Activated naive CD8-positive, alpha-beta T cell treated with anti-CD3 and anti-CD28 coated beads, Interleukin-2, amount 50 U/mL, for 24 hours (primary cell): ENCODE data around the gene CCNG1.

Experiments used
- ATAC-seq: fragments of 150-1000 bp; cut with Tn5 transposase; one replicate; pipeline ENCODE4 v1.10.0; 2021
- DNase-seq: peaks from one replicate; pipeline ENCODE4 v3.0.0; 2021
- H3K27ac Mint-ChIP-seq: one replicate; pipeline ENCODE4 v1.8.0; 2021; ENCODE audit warnings: mild to moderate bottlenecking, mixed read lengths
- H3K27me3 Mint-ChIP-seq: one replicate; pipeline ENCODE4 v1.8.0; 2021; ENCODE audit warnings: mixed read lengths
- H3K36me3 Mint-ChIP-seq: one replicate; pipeline ENCODE4 v1.8.0; 2021; ENCODE audit warnings: low read depth, mixed read lengths
- H3K4me1 Mint-ChIP-seq: one replicate; pipeline ENCODE4 v1.8.0; 2021; ENCODE audit warnings: mixed read lengths
- H3K4me3 Mint-ChIP-seq: one replicate; pipeline ENCODE4 v1.8.0; 2021; ENCODE audit warnings: mild to moderate bottlenecking, moderate library complexity, mixed read lengths
- H3K9me3 Mint-ChIP-seq: one replicate; pipeline ENCODE4 v1.8.0; 2021; ENCODE audit warnings: mixed read lengths

The CCNG1 gene

GRCh38 chr5:163489745-163490075 is 52.3 kb downstream of the CCNG1 start:
- H3K27ac Mint-ChIP-seq, result no peak overlapping the region
- no peak overlapping the region for H3K4me3 Mint-ChIP-seq

More at GRCh38 chr5:163489745-163490075, 52.3 kb downstream of the CCNG1 start:
- Mint-ChIP-seq H3K4me1 (no peaks in the 10 kb centered on the region), H3K27me3 (no peaks in the 10 kb centered on the region), H3K9me3 (no peaks in the 10 kb centered on the region), H3K36me3 (peaks cover 43% of the 10 kb centered on the region)
- ATAC-seq (no peak), DNase-seq (no peak)
